Prostate gland (tissue), 2 donors: ENCODE data around the gene FHL3.

Experiments used
- POLR2A ChIP-seq: fragments of 450-650 bp; IDR thresholded peaks from one replicate; pipeline ENCODE4 v1.6.1; 2016; ENCODE audit warnings: antibody characterized with exemption, mild to moderate bottlenecking
- POLR2AphosphoS5 ChIP-seq: sonication (generic); formaldehyde crosslinking; IDR thresholded peaks from one replicate; pipeline ENCODE4 v1.6.1; 2017; ENCODE audit warnings: antibody characterized with exemption
- TF ChIP-seq, protein P1 (sequence below), 4 experiments: fragments of 200-600 bp in 2 of 4; fragments of 450-650 bp in 2 of 4; sonication (generic) in 2 of 4; IDR thresholded peaks; 1 replicate in 3 of 4; 2 replicates in 1 of 4; pipeline ENCODE4 v1.5.1; 2016 to 2019; ENCODE audit warnings: antibody characterized with exemption in 4 of 4, mild to moderate bottlenecking in 2 of 4, moderate library complexity in 2 of 4

DNA sequence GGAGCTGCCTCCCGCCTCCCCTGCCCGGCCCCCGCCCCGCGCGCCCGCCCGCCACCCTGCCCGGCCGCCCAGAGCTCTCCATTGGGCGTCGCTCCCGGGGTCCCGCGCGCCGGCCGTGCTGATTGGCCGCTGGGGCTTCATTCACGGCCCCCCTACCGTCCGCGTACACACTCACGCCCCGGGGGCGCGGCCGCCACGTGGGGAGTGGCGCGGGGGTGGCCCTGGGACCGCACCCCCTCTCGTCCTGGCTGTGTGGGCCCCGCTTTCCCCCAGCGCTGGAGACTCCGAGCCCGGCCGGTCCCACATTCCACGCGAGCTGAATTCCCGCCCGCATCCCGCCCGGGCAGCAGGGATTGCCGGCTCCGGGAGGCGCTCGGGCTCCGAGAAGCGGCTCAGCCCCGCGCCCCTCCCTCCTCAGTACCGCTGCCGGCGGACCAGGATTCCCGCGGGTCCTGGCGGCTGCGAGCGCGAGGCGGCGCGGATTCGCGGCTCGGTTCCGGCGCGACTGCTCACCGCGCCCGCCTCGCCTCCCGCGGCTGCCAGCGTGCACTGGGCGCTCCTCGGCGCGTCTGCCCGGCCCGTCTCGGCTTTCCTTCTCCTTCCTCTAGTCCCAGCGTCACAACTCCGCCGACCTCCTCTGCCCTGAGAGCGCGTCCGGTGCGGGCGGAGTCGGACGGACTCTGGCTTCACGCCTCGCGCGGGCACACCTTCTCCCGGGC, 41.7 kb upstream of the FHL3 start:
- TF ChIP-seq, protein P1, sequence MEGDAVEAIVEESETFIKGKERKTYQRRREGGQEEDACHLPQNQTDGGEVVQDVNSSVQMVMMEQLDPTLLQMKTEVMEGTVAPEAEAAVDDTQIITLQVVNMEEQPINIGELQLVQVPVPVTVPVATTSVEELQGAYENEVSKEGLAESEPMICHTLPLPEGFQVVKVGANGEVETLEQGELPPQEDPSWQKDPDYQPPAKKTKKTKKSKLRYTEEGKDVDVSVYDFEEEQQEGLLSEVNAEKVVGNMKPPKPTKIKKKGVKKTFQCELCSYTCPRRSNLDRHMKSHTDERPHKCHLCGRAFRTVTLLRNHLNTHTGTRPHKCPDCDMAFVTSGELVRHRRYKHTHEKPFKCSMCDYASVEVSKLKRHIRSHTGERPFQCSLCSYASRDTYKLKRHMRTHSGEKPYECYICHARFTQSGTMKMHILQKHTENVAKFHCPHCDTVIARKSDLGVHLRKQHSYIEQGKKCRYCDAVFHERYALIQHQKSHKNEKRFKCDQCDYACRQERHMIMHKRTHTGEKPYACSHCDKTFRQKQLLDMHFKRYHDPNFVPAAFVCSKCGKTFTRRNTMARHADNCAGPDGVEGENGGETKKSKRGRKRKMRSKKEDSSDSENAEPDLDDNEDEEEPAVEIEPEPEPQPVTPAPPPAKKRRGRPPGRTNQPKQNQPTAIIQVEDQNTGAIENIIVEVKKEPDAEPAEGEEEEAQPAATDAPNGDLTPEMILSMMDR (IDR thresholded peaks at IDR 0.05) = peak in 3 of 4 experiments; percentile 8 to 30 (median 19)
- TF ChIP-seq POLR2A (peak; percentile 14), POLR2AphosphoS5 (peak; percentile 42)
